GM12873 (cell line): ENCODE data around the gene RPL31.

Source experiments
- CTCF ChIP-seq: IDR thresholded peaks from 2 replicates; pipeline ENCODE4 v1.5.1; 2012; ENCODE audit warnings: low read depth, mild to moderate bottlenecking, moderate library complexity, low read length, control low read depth; ENCODE audit not compliant: insufficient read depth; ENCODE audit errors: missing control alignments

The RPL31 gene

GRCh38 chr2:100989666-100990065, 12.4 kb upstream of the RPL31 start:
- TF ChIP-seq CTCF, result no peak

GRCh38 chr2:100990166-100990565, 11.9 kb upstream of the RPL31 start:
- TF ChIP-seq CTCF, result no peak

GRCh38 chr2:100990650-100991403, 11.3 kb upstream of the RPL31 start:
- no peak for TF ChIP-seq CTCF

GRCh38 chr2:100991404-100991773, 10.7 kb upstream of the RPL31 start:
- TF ChIP-seq CTCF, result no peak

GRCh38 chr2:100992262-100992661, 9.8 kb upstream of the RPL31 start:
- TF ChIP-seq CTCF, result no peak

GRCh38 chr2:100993294-100993693, 8.8 kb upstream of the RPL31 start:
- TF ChIP-seq CTCF, result no peak

GRCh38 chr2:100995309-100996075, 6.6 kb upstream of the RPL31 start:
- TF ChIP-seq CTCF, result no peak
